Right lobe of liver (tissue), 6 donors: ENCODE measurements around the gene NRSN2. TPM values are rescaled to one million over a fixed set of nuclear protein-coding genes. Genes with fewer than 3 reads are reported as not detected.
A peak's percentile ranks its signal among the peaks of the same experiment; 100 is the strongest.

Experiments used
- ATAC-seq, 4 donors: fragments of 200-7000 bp; cut with Tn5 transposase; one replicate each; pipeline ENCODE4 v1.9.1; 2020; ENCODE audit warnings: mild to moderate bottlenecking in 4 of 4, moderate library complexity in 4 of 4
- DNase-seq, 3 donors: peaks; one replicate each; pipeline ENCODE4 v3.0.0-alpha.2; 2020
- H3K27ac ChIP-seq, 3 donors: fragments of 200-600 bp; one replicate each; pipeline ENCODE4 v1.8.0; 2022
- H3K27me3 ChIP-seq, 2 donors: fragments of 200-600 bp; one replicate each; pipeline ENCODE4 v1.8.0; 2022
- H3K36me3 ChIP-seq, 4 donors: fragments of 200-600 bp; sonication (generic) in 1 of 4; one replicate each; pipeline versions ENCODE4 v1.5.1 to v1.8.0; 2017 to 2022; ENCODE audit warnings: control low read depth in 1 of 4
- H3K4me1 ChIP-seq, 4 donors: fragments of 200-600 bp; sonication (generic) in 1 of 4; one replicate each; pipeline versions ENCODE4 v1.5.1 to v1.8.0; 2017 to 2022; ENCODE audit warnings: control low read depth in 1 of 4
- H3K4me3 ChIP-seq, 3 donors: fragments of 200-600 bp; one replicate each; pipeline ENCODE4 v1.8.0; 2022
- H3K9me3 ChIP-seq, 4 donors: fragments of 200-600 bp; sonication (generic) in 1 of 4; one replicate each; pipeline versions ENCODE4 v1.5.1 to v1.8.0; 2017 to 2022; ENCODE audit warnings: control low read depth in 1 of 4
- CTCF ChIP-seq, 4 donors: fragments of 200-600 bp in 3 of 4; fragments of 450-650 bp in 1 of 4; IDR thresholded peaks; one replicate each; pipeline versions ENCODE4 v1.5.1 to v1.8.0; 2016 to 2022; ENCODE audit warnings: antibody characterized with exemption in 4 of 4, mild to moderate bottlenecking in 2 of 4
- POLR2A ChIP-seq: fragments of 450-650 bp; IDR thresholded peaks from one replicate; pipeline ENCODE4 v1.6.1; 2017; ENCODE audit warnings: antibody characterized with exemption, mild to moderate bottlenecking
- WGBS: methylation state at CpG from one replicate; pipeline ENCODE4 v1.1.6; 2018; ENCODE audit warnings: low coverage, low lambda C conversion rate; ENCODE audit not compliant: insufficient coverage; ENCODE audit errors: missing lambda C conversion rate; 5-methylcytosine and 5-hydroxymethylcytosine counted together
- intact Hi-C, 2 donors: fragments of 100-400 bp; cut with DNase I; formaldehyde crosslinking; loops; one replicate each; pipeline versions ENCODE4 v1.11.2 to v1.14.1; 2022
- total RNA-seq, 6 experiments: library from RNA; depleted of rRNA in 2 of 6; stranded (reverse); fragments of >200 nt in 2 of 6; fragmentation: NEBNext Ultra II Directional in 3 of 6; extraction: Animal tissue kit (Norgen Biotek cat#: 25700) in 3 of 6; gene quantifications; one replicate each; pipeline versions ENCODE4 v1.1.0 to v1.2.4, GENCODE V29; 2016 to 2023
- donor health status: DM: no; HTN: yes; CAD: no.
- donor health status: DM: no; HTN: no; CAD: no.
- donor health status: DM: no; HTN: no; CAD: no.
- donor health status: DM: no; HTN: yes; CAD: no.
- donor health status: DM: no; HTN: yes; CAD: no.

The NRSN2 gene
- total RNA-seq, 6 experiments from 2014 or later = 1.3 to 4.1 (median 1.9) TPM

- H3K36me3 ChIP-seq = no peaks in the 10 kb centered on the region
- H3K9me3 ChIP-seq = no peaks in the 10 kb centered on the region
- ATAC-seq = no peak
- DNase-seq = no peak
- H3K4me1 ChIP-seq = peaks cover 0 to 9% (median 2%) of the 10 kb centered on the region in 4 donors
- WGBS = 86% methylated on average over 4 of the region's 4 CpGs
- intact Hi-C loops = loop anchor here (5.0 to 10.0 kb wide), 2 partner anchors 126 to 128 kb away; no protein-coding TSS in a partner anchor
- no peak overlapping the region for H3K27ac ChIP-seq
- no peaks in the 10 kb centered on the region for H3K27me3 ChIP-seq
- TF ChIP-seq CTCF (IDR thresholded peaks at IDR 0.05) (no peak), POLR2A (no peak)
- no peak overlapping the region for H3K4me3 ChIP-seq
Measured at GRCh38 chr20:358891-359555, 12.1 kb downstream of the NRSN2 start.

- Histone ChIP-seq H3K27ac (no peak overlapping the region), H3K36me3 (no peaks in the 10 kb centered on the region), H3K9me3 (no peaks in the 10 kb centered on the region), H3K27me3 (no peaks in the 10 kb centered on the region), H3K4me1 (peaks cover 0 to 14% (median 4%) of the 10 kb centered on the region in 4 donors), H3K4me3 (no peak overlapping the region)
- intact Hi-C loops = no loop called here
- 74% methylated on average over 7 of the region's 8 CpGs for WGBS
- DNase-seq = no peak
- ATAC-seq = no peak
- no peak for TF ChIP-seq POLR2A
- no peak for TF ChIP-seq CTCF (IDR thresholded peaks at IDR 0.05)
Measured at GRCh38 chr20:361561-361960, 14.7 kb downstream of the NRSN2 start.

- TF ChIP-seq CTCF (IDR thresholded peaks at IDR 0.05) = peak; percentile 53 to 70 (median 58)
- peak; percentile 32 for TF ChIP-seq POLR2A
- DNase-seq (peak; percentile 97 to 99 (median 97)), ATAC-seq (peak; percentile 93 to 96 (median 94))
- no peaks in the 10 kb centered on the region for H3K27me3 ChIP-seq
- H3K27ac ChIP-seq = peak overlapping the region in 2 of 3 donors; percentile 34 to 39
- intact Hi-C loops = no loop called here
- H3K9me3 ChIP-seq = no peaks in the 10 kb centered on the region
- H3K4me1 ChIP-seq = peaks cover 0 to 15% (median 4%) of the 10 kb centered on the region in 4 donors
- H3K4me3 ChIP-seq = no peak overlapping the region
- H3K36me3 ChIP-seq = no peaks in the 10 kb centered on the region
- 39% methylated on average over 9 of the region's 13 CpGs for WGBS
Measured at GRCh38 chr20:362271-363254, 15.7 kb downstream of the NRSN2 start.

GRCh38 chr20:363319-364078 lies 16.6 kb downstream of the NRSN2 start:
- Histone ChIP-seq H3K27me3 (no peaks in the 10 kb centered on the region), H3K4me1 (peaks cover 0 to 15% (median 4%) of the 10 kb centered on the region in 4 donors), H3K36me3 (no peaks in the 10 kb centered on the region), H3K9me3 (no peaks in the 10 kb centered on the region), H3K27ac (peak overlapping the region in 2 of 3 donors; percentile 34 to 39), H3K4me3 (no peak overlapping the region)
- intact Hi-C loops = no loop called here
- WGBS = 27% methylated on average over 2 of the region's 13 CpGs
- ATAC-seq (peak in 2 of 4 donors; percentile 3 to 52), DNase-seq (peak in 1 of 3 donors; percentile 34)
- TF ChIP-seq CTCF (IDR thresholded peaks at IDR 0.05) = no peak
- no peak for TF ChIP-seq POLR2A
